HG03066 (cell line): ENCODE measurements around the gene MPG.

ENCODE experiments used
- ATAC-seq: cut with Tn5 transposase; IDR thresholded peaks from one replicate; pipeline ENCODE4 v1.9.1; 2021; ENCODE audit warnings: low read depth; ENCODE audit not compliant: unreplicated experiment

Gene MPG

GRCh38 chr16:65745-66144, 12.3 kb upstream of the MPG start:
- ATAC-seq, result no peak

- no peak for ATAC-seq
Measured at GRCh38 chr16:66309-67182, 11.5 kb upstream of the MPG start.

- ATAC-seq, result no peak
Measured at GRCh38 chr16:67183-67791, 10.7 kb upstream of the MPG start.

- ATAC-seq, result no peak
Measured at GRCh38 chr16:67884-68789, 9.9 kb upstream of the MPG start.

GRCh38 chr16:69181-69580, 8.8 kb upstream of the MPG start:
- no peak for ATAC-seq

- ATAC-seq, result no peak
Measured at GRCh38 chr16:71210-71539, 6.8 kb upstream of the MPG start.

GRCh38 chr16:71540-72401, 6.3 kb upstream of the MPG start:
- ATAC-seq, result no peak

- ATAC-seq, result no peak
Measured at GRCh38 chr16:72561-73548, 5.2 kb upstream of the MPG start, which contains the start of gene RHBDF1. Gene RHBDF1 (minus strand): TSS chr16:72631. CDS start chr16:65015, 7,616 bp downstream.

GRCh38 chr16:74051-74746, 3.8 kb upstream of the MPG start:
- ATAC-seq, result no peak

GRCh38 chr16:74747-75334, 3.2 kb upstream of the MPG start:
- ATAC-seq, result no peak

GRCh38 chr16:75580-76501, 2.2 kb upstream of the MPG start:
- ATAC-seq, result no peak

GRCh38 chr16:76535-77272, 1.3 kb upstream of the MPG start:
- no peak for ATAC-seq

GRCh38 chr16:77273-77806, 685 bp upstream of the MPG start:
- ATAC-seq, result peak; percentile 25

- no peak for ATAC-seq
Measured at GRCh38 chr16:78444-79150, 572 bp downstream of the MPG start.
